Breast epithelium (tissue), 4 donors: Measurements from ENCODE around the gene COBLL1. TPM values are rescaled to one million over a fixed set of nuclear protein-coding genes. Genes with fewer than 3 reads are reported as not detected.

ENCODE experiments used
- DNase-seq, 2 donors: peaks; one replicate each; pipeline ENCODE4 v3.0.0-alpha.2; 2019; ENCODE audit warnings: low spot score in 2 of 2
- H3K27ac ChIP-seq, 2 donors: fragments of 200-600 bp; sonication (generic) in 1 of 2; one replicate each; pipeline ENCODE4 v1.5.1; 2016 to 2019; ENCODE audit warnings: mild to moderate bottlenecking in 1 of 2
- H3K27me3 ChIP-seq, 2 donors: fragments of 200-600 bp; sonication (generic) in 1 of 2; one replicate each; pipeline versions ENCODE4 v1.5.1 to v1.6.0; 2017 to 2019; ENCODE audit warnings: control low read depth in 1 of 2, mild to moderate bottlenecking in 1 of 2
- H3K36me3 ChIP-seq: fragments of 200-600 bp; one replicate; pipeline ENCODE4 v1.5.1; 2019
- H3K4me1 ChIP-seq, 2 donors: fragments of 200-600 bp; sonication (generic); one replicate each; pipeline ENCODE4 v1.5.1; 2016 to 2019; ENCODE audit warnings: control low read depth in 1 of 2
- H3K4me3 ChIP-seq, 3 donors: fragments of 200-600 bp; sonication (generic); 1 replicate in 2 of 3; 2 replicates in 1 of 3; pipeline ENCODE4 v1.5.1; 2016 to 2019; ENCODE audit warnings: mild to moderate bottlenecking in 3 of 3, moderate library complexity in 2 of 3
- H3K9me3 ChIP-seq, 2 donors: fragments of 200-600 bp; sonication (generic) in 1 of 2; one replicate each; pipeline ENCODE4 v1.5.1; 2016 to 2019; ENCODE audit warnings: control low read depth in 1 of 2
- CTCF ChIP-seq, 3 donors: fragments of 450-650 bp; IDR thresholded peaks; one replicate each; pipeline ENCODE4 v1.5.1; 2016 to 2017; ENCODE audit warnings: antibody characterized with exemption in 3 of 3, mild to moderate bottlenecking in 3 of 3, moderate library complexity in 3 of 3
- POLR2A ChIP-seq: fragments of 450-650 bp; IDR thresholded peaks from one replicate; pipeline ENCODE4 v1.6.1; 2016; ENCODE audit warnings: antibody characterized with exemption, mild to moderate bottlenecking, moderate library complexity
- POLR2AphosphoS5 ChIP-seq, 3 donors: sonication (generic); formaldehyde crosslinking; IDR thresholded peaks; one replicate each; pipeline ENCODE4 v1.6.1; 2017; ENCODE audit warnings: antibody characterized with exemption in 3 of 3
- intact Hi-C: fragments of 100-400 bp; cut with DNase I; formaldehyde crosslinking; loops from one replicate; pipeline ENCODE4 v1.15.1; 2023; ENCODE audit warnings: low total_unique reads
- total RNA-seq, 3 donors: library from RNA; depleted of rRNA; stranded (reverse); fragments of >200 nt; gene quantifications; one replicate each; pipeline ENCODE4 v1.1.0, GENCODE V29; 2016

Gene COBLL1
- total RNA-seq, 3 donors from 2014 or later: 43.6 to 92.8 (median 75.8) TPM

DNA sequence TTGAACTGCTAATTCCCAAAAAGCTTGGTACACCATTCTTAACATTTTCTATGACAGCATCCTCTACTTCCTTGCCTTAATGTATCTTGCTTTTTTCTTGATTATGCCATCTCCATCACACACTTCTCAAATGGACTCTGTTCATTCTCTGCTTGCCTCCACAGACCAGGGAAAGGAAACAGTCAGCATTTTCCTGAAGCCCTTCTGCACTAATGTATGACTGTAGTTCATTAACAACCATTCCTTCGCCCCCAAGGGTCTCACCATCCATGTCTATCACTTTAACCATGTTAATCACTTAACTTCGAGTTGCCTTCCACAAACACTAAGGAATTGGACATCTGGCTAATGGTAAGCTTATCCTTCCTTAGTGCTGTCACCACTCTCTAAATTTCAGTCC is 54.8 kb downstream of the COBLL1 start:
- Histone ChIP-seq H3K36me3 (no peaks in the 10 kb centered on the region), H3K27ac (no peak overlapping the region), H3K4me1 (no peaks in the 10 kb centered on the region), H3K4me3 (no peak overlapping the region), H3K9me3 (no peaks in the 10 kb centered on the region), H3K27me3 (no peaks in the 10 kb centered on the region)
- intact Hi-C loops: no loop called here
- no peak for TF ChIP-seq CTCF (IDR thresholded peaks at IDR 0.05)
- TF ChIP-seq POLR2AphosphoS5 (IDR thresholded peaks at IDR 0.05): no peak
- no peak for TF ChIP-seq POLR2A
- no peak for DNase-seq

DNA sequence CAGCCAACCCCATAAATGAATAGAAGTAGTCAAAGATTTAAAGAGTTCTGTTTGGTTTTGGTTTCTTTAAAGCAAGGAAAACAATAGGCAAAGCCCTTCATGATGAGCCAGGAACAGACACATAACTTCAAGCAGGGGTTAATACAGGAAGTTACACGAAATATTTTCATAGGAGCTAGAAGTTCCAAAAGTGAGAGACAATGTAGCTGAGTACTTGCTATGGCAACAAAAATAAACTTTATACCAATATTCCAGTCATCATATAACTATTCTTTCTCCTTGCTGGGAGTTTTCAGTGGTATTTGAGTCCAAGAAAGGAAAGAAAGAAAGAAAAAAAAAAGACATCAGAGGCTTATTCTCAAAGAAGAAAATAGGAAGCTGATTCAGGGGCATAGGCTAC is 56.2 kb downstream of the COBLL1 start:
- no peaks in the 10 kb centered on the region for H3K9me3 ChIP-seq
- TF ChIP-seq CTCF (IDR thresholded peaks at IDR 0.05) (no peak), POLR2A (no peak)
- H3K27ac ChIP-seq: peak overlapping the region; percentile 45 to 61
- H3K4me1 ChIP-seq: no peaks in the 10 kb centered on the region
- H3K4me3 ChIP-seq: no peak overlapping the region
- no peaks in the 10 kb centered on the region for H3K36me3 ChIP-seq
- no peak for DNase-seq
- intact Hi-C loops: no loop called here
- H3K27me3 ChIP-seq: no peaks in the 10 kb centered on the region

GRCh38 chr2:164784376-164784775 is 57.2 kb downstream of the COBLL1 start:
- H3K9me3 ChIP-seq: no peaks in the 10 kb centered on the region
- H3K4me3 ChIP-seq: no peak overlapping the region
- no peaks in the 10 kb centered on the region for H3K27me3 ChIP-seq
- H3K36me3 ChIP-seq: no peaks in the 10 kb centered on the region
- no peak for DNase-seq
- H3K4me1 ChIP-seq: no peaks in the 10 kb centered on the region
- TF ChIP-seq CTCF (IDR thresholded peaks at IDR 0.05) (no peak), POLR2A (no peak), POLR2AphosphoS5 (IDR thresholded peaks at IDR 0.05) (no peak)
- peak overlapping the region in 1 of 2 donors; percentile 61 for H3K27ac ChIP-seq
- intact Hi-C loops: no loop called here

DNA sequence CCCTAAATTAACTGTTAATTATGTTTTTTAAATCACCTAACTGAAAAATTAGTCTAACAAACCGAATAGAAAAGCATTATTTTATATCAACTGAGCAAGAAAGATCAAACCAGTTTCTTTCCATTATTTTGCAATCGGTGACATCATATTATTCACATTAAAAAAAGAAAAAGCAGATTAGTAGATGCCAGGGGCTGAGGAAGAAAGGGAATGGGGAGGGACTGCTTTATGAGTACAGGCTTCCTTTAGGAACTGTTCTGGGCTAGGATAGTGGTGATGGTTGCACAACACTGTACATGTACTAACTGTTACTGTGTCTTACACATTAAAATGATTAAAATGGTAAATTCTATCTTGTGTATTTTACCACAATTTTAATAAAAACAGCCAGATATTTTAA is 59.3 kb downstream of the COBLL1 start:
- H3K27me3 ChIP-seq: no peaks in the 10 kb centered on the region
- H3K36me3 ChIP-seq: no peaks in the 10 kb centered on the region
- TF ChIP-seq POLR2AphosphoS5 (IDR thresholded peaks at IDR 0.05) (no peak), CTCF (IDR thresholded peaks at IDR 0.05) (no peak), POLR2A (no peak)
- no peak overlapping the region for H3K4me3 ChIP-seq
- H3K27ac ChIP-seq: peak overlapping the region in 1 of 2 donors; percentile 12
- H3K9me3 ChIP-seq: no peaks in the 10 kb centered on the region
- no peaks in the 10 kb centered on the region for H3K4me1 ChIP-seq
- no peak for DNase-seq
- intact Hi-C loops: no loop called here

DNA sequence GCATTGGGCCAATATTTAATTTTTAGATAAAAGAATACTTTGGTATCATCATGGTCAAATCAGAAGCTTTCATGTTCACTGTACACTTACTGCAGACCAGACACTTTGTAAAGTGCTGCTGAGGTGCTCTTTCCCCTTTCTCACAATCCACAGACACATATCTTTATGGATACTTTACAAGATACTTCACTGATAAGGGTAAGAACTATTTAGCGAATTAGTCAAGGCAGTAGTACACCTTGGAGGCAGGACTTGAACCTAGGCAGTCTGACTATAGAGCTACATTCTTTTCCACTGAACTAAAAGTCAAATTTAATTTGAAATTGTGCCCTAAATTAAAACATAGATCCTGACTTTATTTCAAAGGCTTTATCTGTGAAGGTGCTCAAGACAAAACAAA is 60.2 kb downstream of the COBLL1 start:
- H3K27me3 ChIP-seq: no peaks in the 10 kb centered on the region
- H3K9me3 ChIP-seq: no peaks in the 10 kb centered on the region
- H3K27ac ChIP-seq: no peak overlapping the region
- intact Hi-C loops: no loop called here
- no peak for TF ChIP-seq POLR2AphosphoS5 (IDR thresholded peaks at IDR 0.05)
- no peak for TF ChIP-seq POLR2A
- DNase-seq: no peak
- H3K4me1 ChIP-seq: no peaks in the 10 kb centered on the region
- H3K36me3 ChIP-seq: no peaks in the 10 kb centered on the region
- H3K4me3 ChIP-seq: no peak overlapping the region

- Histone ChIP-seq H3K27me3 (no peaks in the 10 kb centered on the region), H3K4me1 (no peaks in the 10 kb centered on the region), H3K27ac (no peak overlapping the region), H3K9me3 (no peaks in the 10 kb centered on the region), H3K4me3 (no peak overlapping the region), H3K36me3 (no peaks in the 10 kb centered on the region)
- intact Hi-C loops: no loop called here
- DNase-seq: no peak
- TF ChIP-seq POLR2AphosphoS5 (IDR thresholded peaks at IDR 0.05) (no peak), POLR2A (no peak), CTCF (IDR thresholded peaks at IDR 0.05) (no peak)
These were observed 60.9 kb downstream of the COBLL1 start for GRCh38 chr2:164780611-164781178.
